Caco-2 (cell line): Measurements from ENCODE around the gene ATF6B. TPM values are rescaled to one million over a fixed set of nuclear protein-coding genes. Genes with fewer than 3 reads are reported as not detected.
A peak's percentile ranks its signal among the peaks of the same experiment; 100 is the strongest.

Experiments used
- BruUV-seq: library from RNA; stranded (reverse); fragments of 400-500 nt; replicated peaks from 2 replicates; lab custom pipeline; 2021; lab: Mats Ljungman, UMichigan
- CTCF ChIA-PET: fragments of 300-600 bp; sonication (Branson Sonifier 250); formaldehyde crosslinking; loops from one replicate; lab custom pipeline; 2022; ENCODE audit warnings: antibody characterized with exemption; lab: Charles Lee
- POLR2A ChIA-PET: fragments of 300-600 bp; sonication (Branson Sonifier 250); formaldehyde crosslinking; loops from one replicate; lab custom pipeline; 2022; ENCODE audit warnings: antibody characterized with exemption; lab: Charles Lee
- DNase-seq, 2 experiments: peaks; one replicate each; pipeline versions ENCODE4 v3.0.0 to v3.0.0-alpha.2; 2020 to 2022
- H3K27me3 ChIP-seq: replicated peaks from 2 replicates; pipeline ENCODE4 v1.6.0; 2011; ENCODE audit warnings: low read length; ENCODE audit not compliant: control insufficient read depth, insufficient read depth
- H3K36me3 ChIP-seq: 2 replicates; pipeline ENCODE4 v1.5.1; 2011; ENCODE audit warnings: low read length; ENCODE audit not compliant: control insufficient read depth, insufficient read depth
- H3K4me1 ChIP-seq: fragments of 250-450 bp; sonication (Bioruptor Pico); 2 replicates; pipeline ENCODE4 v1.5.1; 2020; ENCODE audit warnings: mild to moderate bottlenecking
- H3K4me3 ChIP-seq: 2 replicates; pipeline ENCODE4 v1.5.1; 2011; ENCODE audit warnings: low read depth, mild to moderate bottlenecking, control low read depth, low read length
- H3K9me3 ChIP-seq: fragments of 250-450 bp; sonication (Bioruptor Pico); 2 replicates; pipeline ENCODE4 v1.5.1; 2020; ENCODE audit warnings: mild to moderate bottlenecking, moderate library complexity
- H3K27ac Mint-ChIP-seq: one replicate; pipeline ENCODE4 v1.8.0; 2022; ENCODE audit warnings: mixed read lengths; ENCODE audit not compliant: unreplicated experiment
- H3K27me3 Mint-ChIP-seq: one replicate; pipeline ENCODE4 v1.8.0; 2022; ENCODE audit warnings: mixed read lengths; ENCODE audit not compliant: insufficient read depth, unreplicated experiment
- H3K36me3 Mint-ChIP-seq: one replicate; pipeline ENCODE4 v1.8.0; 2022; ENCODE audit warnings: mild to moderate bottlenecking, mixed read lengths; ENCODE audit not compliant: insufficient read depth, unreplicated experiment
- H3K4me1 Mint-ChIP-seq: one replicate; pipeline ENCODE4 v1.8.0; 2022; ENCODE audit warnings: low read depth, mixed read lengths; ENCODE audit not compliant: unreplicated experiment
- H3K4me3 Mint-ChIP-seq: one replicate; pipeline ENCODE4 v1.8.0; 2022; ENCODE audit warnings: mild to moderate bottlenecking, moderate library complexity, mixed read lengths; ENCODE audit not compliant: unreplicated experiment
- H3K9me3 Mint-ChIP-seq: one replicate; pipeline ENCODE4 v1.8.0; 2022; ENCODE audit warnings: mixed read lengths; ENCODE audit not compliant: unreplicated experiment
- intact Hi-C: fragments of 100-400 bp; cut with micrococcal nuclease; formaldehyde crosslinking; loops from one replicate; pipeline ENCODE4 v1.10.0; 2022; ENCODE audit not compliant: unreplicated experiment
- total RNA-seq: library from RNA; stranded (reverse); gene quantifications from 2 replicates; pipeline ENCODE4 v1.2.3, GENCODE V29; 2022
- TF ChIP-seq, protein P1 (sequence below), 2 experiments: fragments of 200-600 bp in 1 of 2; IDR thresholded peaks; 1 replicate in 1 of 2; 2 replicates in 1 of 2; pipeline versions ENCODE4 v1.5.1 to v1.8.0; 2011 to 2022; ENCODE audit warnings: antibody characterized with exemption in 1 of 2, control low read depth in 1 of 2, inconsistent platforms in 1 of 2, low read depth in 1 of 2, low read length in 1 of 2, mild to moderate bottlenecking in 1 of 2, moderate library complexity in 1 of 2; ENCODE audit not compliant: insufficient read depth in 1 of 2, severe bottlenecking in 1 of 2, unreplicated experiment in 1 of 2

The ATF6B gene
- total RNA-seq, 1 experiment from 2014 or later, result 64.9 TPM

DNA sequence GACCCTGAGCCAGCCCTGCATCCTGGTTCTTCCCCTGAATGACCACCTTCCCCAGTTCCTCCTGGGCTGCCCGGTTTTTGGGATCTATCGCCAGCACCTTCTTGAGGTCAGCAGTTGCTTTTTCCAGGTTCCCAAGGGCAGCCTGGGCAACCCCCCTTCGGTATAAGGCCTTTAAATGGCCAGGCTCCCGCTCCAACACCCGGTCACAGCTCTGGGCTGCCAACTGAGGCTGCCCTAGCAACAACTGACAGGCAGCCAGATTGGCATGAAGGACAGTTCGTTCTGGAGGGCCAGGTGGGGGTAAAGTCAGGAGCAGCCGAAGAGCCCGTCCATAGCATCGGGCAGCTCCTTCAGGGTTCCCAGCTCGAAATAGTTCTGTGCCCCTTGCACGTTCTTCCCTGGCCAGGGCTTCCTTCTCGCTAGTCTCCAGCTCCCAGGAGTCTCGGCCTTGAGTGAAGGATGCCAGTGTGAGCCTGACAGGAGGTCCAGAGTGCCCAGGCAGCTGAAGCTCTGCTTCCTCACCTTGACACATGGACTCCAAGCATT is 778 bp upstream of the ATF6B start:
- BruUV-seq, result no TSS peak
- Mint-ChIP-seq H3K9me3 (no peaks in the 10 kb centered on the region), H3K27me3 (no peaks in the 10 kb centered on the region), H3K36me3 (peaks cover 36% of the 10 kb centered on the region), H3K4me3 (peak overlapping the region; percentile 99), H3K27ac (peak overlapping the region; percentile 99), H3K4me1 (peaks cover 26% of the 10 kb centered on the region)
- Histone ChIP-seq H3K36me3 (0 out of 2 replicates have a peak, but pooled peaks cover 1% of the 10 kb centered on the region), H3K27me3 (no peaks in the 10 kb centered on the region), H3K9me3 (no peaks in the 10 kb centered on the region), H3K4me3 (no peak overlapping the region), H3K4me1 (peaks cover 17% of the 10 kb centered on the region)
- CTCF ChIA-PET, result interaction anchor here (1.0 to 1.4 kb wide), 5 partner anchors 10 to 81 kb away, joined by 3 to 8 read pairs (median 5); no protein-coding TSS in a partner anchor
- TF ChIP-seq, protein P1, sequence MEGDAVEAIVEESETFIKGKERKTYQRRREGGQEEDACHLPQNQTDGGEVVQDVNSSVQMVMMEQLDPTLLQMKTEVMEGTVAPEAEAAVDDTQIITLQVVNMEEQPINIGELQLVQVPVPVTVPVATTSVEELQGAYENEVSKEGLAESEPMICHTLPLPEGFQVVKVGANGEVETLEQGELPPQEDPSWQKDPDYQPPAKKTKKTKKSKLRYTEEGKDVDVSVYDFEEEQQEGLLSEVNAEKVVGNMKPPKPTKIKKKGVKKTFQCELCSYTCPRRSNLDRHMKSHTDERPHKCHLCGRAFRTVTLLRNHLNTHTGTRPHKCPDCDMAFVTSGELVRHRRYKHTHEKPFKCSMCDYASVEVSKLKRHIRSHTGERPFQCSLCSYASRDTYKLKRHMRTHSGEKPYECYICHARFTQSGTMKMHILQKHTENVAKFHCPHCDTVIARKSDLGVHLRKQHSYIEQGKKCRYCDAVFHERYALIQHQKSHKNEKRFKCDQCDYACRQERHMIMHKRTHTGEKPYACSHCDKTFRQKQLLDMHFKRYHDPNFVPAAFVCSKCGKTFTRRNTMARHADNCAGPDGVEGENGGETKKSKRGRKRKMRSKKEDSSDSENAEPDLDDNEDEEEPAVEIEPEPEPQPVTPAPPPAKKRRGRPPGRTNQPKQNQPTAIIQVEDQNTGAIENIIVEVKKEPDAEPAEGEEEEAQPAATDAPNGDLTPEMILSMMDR (IDR thresholded peaks at IDR 0.05; ENCODE audit: insufficient read depth in 1 of 2, low read depth in 1 of 2, low read length in 1 of 2, severe bottlenecking in 1 of 2, unreplicated experiment in 1 of 2), result no peak
- intact Hi-C loops, result loop anchor here (1.0 kb wide), 1 partner anchor 49 kb away; the partner anchor contains the start of gene RNF5
- no peak for DNase-seq
- POLR2A ChIA-PET, result interaction anchor here (0.6 to 2.3 kb wide), 7 partner anchors 11 to 843 kb away, joined by 3 to 13 read pairs (median 5); partner anchors contain the start of genes HSPA1A, HSPA1L and NEU1

DNA sequence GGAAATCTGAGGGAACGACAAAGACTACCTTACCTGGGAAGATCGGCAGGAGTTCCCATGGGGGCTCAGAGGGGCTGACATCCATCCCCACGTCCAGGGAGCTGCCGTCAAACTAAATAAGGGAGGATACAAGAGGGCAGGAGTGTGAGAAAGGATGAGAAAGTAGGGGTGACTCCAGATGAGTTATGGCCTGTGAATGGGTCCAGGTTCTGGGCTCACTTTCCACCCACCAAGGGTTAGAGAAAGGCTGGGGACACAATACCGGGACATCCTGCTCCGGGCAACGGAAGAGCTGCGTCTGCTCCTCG is 683 bp downstream of the ATF6B start:
- H3K36me3 Mint-ChIP-seq, result peaks cover 47% of the 10 kb centered on the region
- ChIA-PET CTCF (interaction anchor here (1.1 to 1.4 kb wide), 4 partner anchors 11 to 68 kb away, joined by 3 to 8 read pairs (median 6); no protein-coding TSS in a partner anchor), POLR2A (interaction anchor here (1.1 to 2.3 kb wide), 2 partner anchors 68 to 844 kb away, joined by 7 to 13 read pairs; no protein-coding TSS in a partner anchor)
- H3K4me1 ChIP-seq, result peaks cover 17% of the 10 kb centered on the region
- peaks cover 25% of the 10 kb centered on the region for H3K4me1 Mint-ChIP-seq
- no peak for DNase-seq
- intact Hi-C loops, result no loop called here
- no peaks in the 10 kb centered on the region for H3K27me3 ChIP-seq
- peak overlapping the region; percentile 99 for H3K27ac Mint-ChIP-seq
- 0 out of 2 replicates have a peak, but pooled peaks cover 1% of the 10 kb centered on the region for H3K36me3 ChIP-seq
- H3K9me3 Mint-ChIP-seq, result no peaks in the 10 kb centered on the region
- peak overlapping the region; percentile 99 for H3K4me3 Mint-ChIP-seq
- peak overlapping the region; percentile 75 for H3K4me3 ChIP-seq
- TF ChIP-seq, protein P1 (IDR thresholded peaks at IDR 0.05; ENCODE audit: insufficient read depth in 1 of 2, low read depth in 1 of 2, low read length in 1 of 2, severe bottlenecking in 1 of 2, unreplicated experiment in 1 of 2), result no peak
- H3K9me3 ChIP-seq, result no peaks in the 10 kb centered on the region
- no TSS peak for BruUV-seq
- no peaks in the 10 kb centered on the region for H3K27me3 Mint-ChIP-seq

DNA sequence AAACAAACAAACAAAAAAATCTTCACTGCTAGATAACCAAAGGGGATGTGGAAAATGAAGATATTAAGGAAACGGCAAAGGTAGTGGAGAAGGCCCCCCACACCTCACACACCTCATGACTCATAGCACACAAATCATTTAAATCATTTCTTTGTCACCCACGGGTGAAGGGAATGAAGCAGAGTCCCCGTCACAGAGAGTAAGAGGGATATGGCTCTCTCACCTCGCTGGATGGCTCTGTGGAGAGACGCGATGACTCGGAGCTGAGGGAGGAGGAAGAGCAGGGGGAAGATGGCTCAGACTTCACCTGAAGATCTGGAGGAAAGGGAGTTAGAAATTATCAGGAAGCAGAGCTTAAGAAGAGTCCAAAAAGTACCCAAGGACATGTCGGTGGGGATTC is 1.2 kb downstream of the ATF6B start:
- ChIA-PET POLR2A (interaction anchor here (2.3 kb wide), 1 partner anchor 69 kb away, joined by 13 read pairs; no protein-coding TSS in a partner anchor), CTCF (no interaction called here)
- peaks cover 20% of the 10 kb centered on the region for H3K4me1 Mint-ChIP-seq
- intact Hi-C loops, result no loop called here
- no TSS peak for BruUV-seq
- peak overlapping the region; percentile 99 for H3K4me3 Mint-ChIP-seq
- Histone ChIP-seq H3K4me1 (peaks cover 17% of the 10 kb centered on the region), H3K36me3 (0 out of 2 replicates have a peak, but pooled peaks cover 1% of the 10 kb centered on the region), H3K4me3 (peak overlapping the region; percentile 75), H3K27me3 (no peaks in the 10 kb centered on the region), H3K9me3 (no peaks in the 10 kb centered on the region)
- peak overlapping the region; percentile 99 for H3K27ac Mint-ChIP-seq
- H3K9me3 Mint-ChIP-seq, result no peaks in the 10 kb centered on the region
- H3K27me3 Mint-ChIP-seq, result no peaks in the 10 kb centered on the region
- no peak for DNase-seq
- TF ChIP-seq, protein P1 (IDR thresholded peaks at IDR 0.05; ENCODE audit: insufficient read depth in 1 of 2, low read depth in 1 of 2, low read length in 1 of 2, severe bottlenecking in 1 of 2, unreplicated experiment in 1 of 2), result no peak
- peaks cover 51% of the 10 kb centered on the region for H3K36me3 Mint-ChIP-seq
